OCI-LY7 (cell line): Measurements from ENCODE around the gene SRSF8. TPM values are rescaled to one million over a fixed set of nuclear protein-coding genes. Genes with fewer than 3 reads are reported as not detected.

Experiments
- BruUV-seq: library from RNA; stranded (reverse); fragments of 400-500 nt; replicated peaks from 2 replicates; lab custom pipeline; 2021; lab: Mats Ljungman, UMichigan
- CTCF ChIA-PET: fragments of 300-600 bp; sonication (Branson Sonifier 250); formaldehyde crosslinking; loops from one replicate; lab custom pipeline; 2022; ENCODE audit warnings: antibody characterized with exemption; ENCODE audit not compliant: unreplicated experiment; lab: Charles Lee
- POLR2A ChIA-PET: fragments of 300-600 bp; sonication (Branson Sonifier 250); formaldehyde crosslinking; loops from one replicate; lab custom pipeline; 2022; ENCODE audit warnings: antibody characterized with exemption; lab: Charles Lee
- DNase-seq: peaks from one replicate; pipeline ENCODE4 v3.0.0-alpha.2; 2015; ENCODE audit warnings: low spot score
- H2AFZ ChIP-seq: fragments of 200-600 bp; sonication (generic), shearing (Covaris generic); 2 replicates; pipeline ENCODE4 v1.6.1; 2014; ENCODE audit warnings: mild to moderate bottlenecking, antibody characterized with exemption, low read length, moderate library complexity
- H3K27ac ChIP-seq: fragments of 200-600 bp; sonication (generic); 2 replicates; pipeline ENCODE4 v1.5.1; 2014; ENCODE audit warnings: mixed run types, low read depth, mild to moderate bottlenecking, moderate library complexity, low read length, inconsistent platforms; ENCODE audit not compliant: poor library complexity, severe bottlenecking
- H3K36me3 ChIP-seq: fragments of 200-600 bp; sonication (generic); 2 replicates; pipeline ENCODE4 v1.6.1; 2014; ENCODE audit warnings: mild to moderate bottlenecking, antibody characterized with exemption, low read length, moderate library complexity, mixed read lengths; ENCODE audit not compliant: insufficient read depth
- H3K4me1 ChIP-seq: fragments of 200-600 bp; sonication (generic); 2 replicates; pipeline ENCODE4 v1.5.1; 2014; ENCODE audit warnings: mild to moderate bottlenecking, low read length; ENCODE audit not compliant: insufficient read depth, poor library complexity, severe bottlenecking
- H3K4me2 ChIP-seq: fragments of 200-600 bp; sonication (generic); 2 replicates; pipeline ENCODE4 v1.6.1; 2014; ENCODE audit warnings: mild to moderate bottlenecking, low read length
- H3K4me3 ChIP-seq: fragments of 200-600 bp; sonication (generic); 2 replicates; pipeline ENCODE4 v1.5.1; 2014; ENCODE audit warnings: mild to moderate bottlenecking, low read depth, low read length; ENCODE audit not compliant: poor library complexity, severe bottlenecking
- H3K79me2 ChIP-seq: fragments of 200-600 bp; sonication (generic); 2 replicates; pipeline ENCODE4 v1.6.1; 2016; ENCODE audit warnings: low read depth, mild to moderate bottlenecking, low read length, moderate library complexity, mixed read lengths; ENCODE audit not compliant: insufficient read depth
- H3K9me2 ChIP-seq: fragments of 200-600 bp; sonication (generic); 2 replicates; pipeline ENCODE4 v1.6.1; 2016; ENCODE audit warnings: mild to moderate bottlenecking, low read length, mixed read lengths; ENCODE audit not compliant: insufficient read depth
- H3K9me3 ChIP-seq: fragments of 200-600 bp; sonication (generic); 2 replicates; pipeline ENCODE4 v1.6.1; 2014; ENCODE audit warnings: mild to moderate bottlenecking, mixed run types, low read length, mixed read lengths
- H4K20me1 ChIP-seq: fragments of 200-600 bp; sonication (generic); 2 replicates; pipeline ENCODE4 v1.6.1; 2014; ENCODE audit warnings: mild to moderate bottlenecking, antibody characterized with exemption, low read length, moderate library complexity, mixed read lengths; ENCODE audit not compliant: insufficient read depth
- EZH2phosphoT487 ChIP-seq: fragments of 200-600 bp; sonication (generic); IDR thresholded peaks from 2 replicates; pipeline ENCODE4 v1.6.1; 2018; ENCODE audit warnings: low read depth, borderline replicate concordance, mild to moderate bottlenecking, mixed run types, antibody characterized with exemption, low read length, moderate library complexity, mixed read lengths
- intact Hi-C: fragments of 100-400 bp; cut with micrococcal nuclease; formaldehyde crosslinking; loops from one replicate; pipeline ENCODE4 v1.10.0; 2022; ENCODE audit not compliant: unreplicated experiment
- total RNA-seq, 2 experiments: library from RNA; depleted of rRNA in 1 of 2; stranded (reverse); fragments of >200 nt in 1 of 2; shearing (Covaris generic) in 1 of 2; gene quantifications; 2 replicates each; pipeline ENCODE4 v1.2.3, GENCODE V29; 2014 to 2022
- TF ChIP-seq, protein P1 (sequence below): fragments of 200-600 bp; sonication (generic); conservative IDR thresholded peaks from 2 replicates; pipeline ENCODE4 v1.5.1; 2014; ENCODE audit warnings: mild to moderate bottlenecking, antibody characterized with exemption, low read length, moderate library complexity, mixed read lengths

The SRSF8 gene
- total RNA-seq, 2 experiments from 2014 or later = 13.1 to 42.1 TPM

DNA sequence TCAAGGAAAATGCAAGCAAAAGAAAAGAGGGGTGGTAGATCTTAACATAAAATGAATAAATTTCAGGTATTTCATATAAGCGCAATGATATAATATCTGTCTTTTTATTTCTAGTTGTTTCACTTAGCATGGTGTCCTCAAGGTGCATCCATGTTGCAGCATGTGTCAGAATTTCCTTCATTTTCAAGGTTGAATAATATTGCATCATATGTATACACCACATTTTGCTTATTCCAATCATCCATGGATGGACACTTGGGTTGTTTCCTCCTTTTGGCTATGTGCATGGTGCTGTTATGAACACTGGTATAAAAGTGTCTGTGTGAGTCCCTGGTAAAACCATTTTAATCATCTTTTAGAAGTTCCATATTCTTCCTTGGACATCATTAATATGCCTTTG, 24.5 kb upstream of the SRSF8 start:
- DNase-seq = no peak
- BruUV-seq = no TSS peak
- no peak overlapping the region for H3K27ac ChIP-seq
- H3K4me2 ChIP-seq = no peak overlapping the region
- no peak overlapping the region for H2AFZ ChIP-seq
- intact Hi-C loops = no loop called here
- no peaks in the 10 kb centered on the region for H4K20me1 ChIP-seq
- no peak for TF ChIP-seq EZH2phosphoT487
- TF ChIP-seq, protein P1, sequence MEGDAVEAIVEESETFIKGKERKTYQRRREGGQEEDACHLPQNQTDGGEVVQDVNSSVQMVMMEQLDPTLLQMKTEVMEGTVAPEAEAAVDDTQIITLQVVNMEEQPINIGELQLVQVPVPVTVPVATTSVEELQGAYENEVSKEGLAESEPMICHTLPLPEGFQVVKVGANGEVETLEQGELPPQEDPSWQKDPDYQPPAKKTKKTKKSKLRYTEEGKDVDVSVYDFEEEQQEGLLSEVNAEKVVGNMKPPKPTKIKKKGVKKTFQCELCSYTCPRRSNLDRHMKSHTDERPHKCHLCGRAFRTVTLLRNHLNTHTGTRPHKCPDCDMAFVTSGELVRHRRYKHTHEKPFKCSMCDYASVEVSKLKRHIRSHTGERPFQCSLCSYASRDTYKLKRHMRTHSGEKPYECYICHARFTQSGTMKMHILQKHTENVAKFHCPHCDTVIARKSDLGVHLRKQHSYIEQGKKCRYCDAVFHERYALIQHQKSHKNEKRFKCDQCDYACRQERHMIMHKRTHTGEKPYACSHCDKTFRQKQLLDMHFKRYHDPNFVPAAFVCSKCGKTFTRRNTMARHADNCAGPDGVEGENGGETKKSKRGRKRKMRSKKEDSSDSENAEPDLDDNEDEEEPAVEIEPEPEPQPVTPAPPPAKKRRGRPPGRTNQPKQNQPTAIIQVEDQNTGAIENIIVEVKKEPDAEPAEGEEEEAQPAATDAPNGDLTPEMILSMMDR = no peak
- no peaks in the 10 kb centered on the region for H3K79me2 ChIP-seq
- H3K4me1 ChIP-seq = no peaks in the 10 kb centered on the region
- no peak overlapping the region for H3K4me3 ChIP-seq
- H3K9me3 ChIP-seq = no peaks in the 10 kb centered on the region
- no peaks in the 10 kb centered on the region for H3K36me3 ChIP-seq
- ChIA-PET POLR2A (no interaction called here), CTCF (no interaction called here)
- H3K9me2 ChIP-seq = no peaks in the 10 kb centered on the region

DNA sequence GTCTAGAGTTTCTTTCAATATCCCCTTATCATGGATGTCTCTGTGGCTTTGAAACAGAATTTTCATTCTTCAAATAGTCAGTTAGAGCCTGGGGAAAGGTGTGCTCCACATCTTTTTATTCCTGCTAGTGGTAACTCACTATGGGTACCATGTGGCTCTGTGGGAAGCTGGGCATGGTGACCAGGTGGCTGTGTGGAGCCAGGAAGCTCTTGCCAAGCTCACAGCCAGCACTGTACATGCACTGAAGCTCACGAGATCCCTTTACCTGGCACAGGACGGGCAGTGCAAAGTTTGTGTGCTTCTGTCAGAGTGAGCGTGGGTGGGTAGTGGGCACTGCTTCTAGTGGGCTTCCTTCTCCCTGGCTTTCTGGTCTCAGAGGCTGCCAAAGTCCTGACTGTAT, 23.8 kb upstream of the SRSF8 start:
- ChIA-PET POLR2A (interaction anchor here (0.6 kb wide), 1 partner anchor 58 kb away, joined by 3 read pairs; no protein-coding TSS in a partner anchor), CTCF (interaction anchor here (0.6 kb wide), 1 partner anchor 111 kb away, joined by 5 read pairs; no protein-coding TSS in a partner anchor)
- H3K4me2 ChIP-seq = no peak overlapping the region
- no peak for DNase-seq
- no peaks in the 10 kb centered on the region for H3K36me3 ChIP-seq
- no peaks in the 10 kb centered on the region for H3K4me1 ChIP-seq
- no peaks in the 10 kb centered on the region for H4K20me1 ChIP-seq
- H3K79me2 ChIP-seq = no peaks in the 10 kb centered on the region
- no peaks in the 10 kb centered on the region for H3K9me3 ChIP-seq
- H3K4me3 ChIP-seq = no peak overlapping the region
- intact Hi-C loops = no loop called here
- TF ChIP-seq, protein P1 = no peak
- no peak for TF ChIP-seq EZH2phosphoT487
- H3K9me2 ChIP-seq = no peaks in the 10 kb centered on the region
- no peak overlapping the region for H2AFZ ChIP-seq
- H3K27ac ChIP-seq = no peak overlapping the region
- no TSS peak for BruUV-seq

DNA sequence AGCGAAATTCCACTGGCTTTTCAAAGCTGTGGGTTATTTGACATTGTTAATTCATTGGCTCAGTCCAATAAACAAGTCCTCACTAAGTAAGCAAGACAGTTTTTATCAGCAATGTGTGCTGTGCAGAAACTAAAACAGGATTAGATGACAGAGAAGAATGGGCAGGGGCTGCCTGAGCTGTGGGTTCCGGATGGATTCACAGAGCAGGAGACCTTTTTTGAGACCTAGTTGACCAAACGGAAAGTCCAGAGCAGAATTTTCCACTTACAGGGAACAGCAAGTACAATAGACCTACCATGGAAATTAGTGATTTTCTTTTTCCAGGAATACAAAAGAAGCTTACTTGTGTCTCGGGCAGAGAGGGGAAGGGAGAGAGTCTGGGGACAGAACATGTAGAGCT, 22.7 kb upstream of the SRSF8 start:
- no peaks in the 10 kb centered on the region for H3K79me2 ChIP-seq

More for the DNA sequence above, 22.7 kb upstream of the SRSF8 start:
- Histone ChIP-seq H3K4me3 (no peak overlapping the region), H3K4me1 (no peaks in the 10 kb centered on the region), H3K9me3 (no peaks in the 10 kb centered on the region), H2AFZ (no peak overlapping the region), H3K27ac (no peak overlapping the region), H3K4me2 (no peak overlapping the region), H3K36me3 (no peaks in the 10 kb centered on the region), H4K20me1 (no peaks in the 10 kb centered on the region), H3K9me2 (no peaks in the 10 kb centered on the region)
- ChIA-PET CTCF (no interaction called here), POLR2A (interaction anchor here (0.6 kb wide), 1 partner anchor 373 kb away, joined by 4 read pairs; no protein-coding TSS in a partner anchor)
- intact Hi-C loops = no loop called here
- TF ChIP-seq EZH2phosphoT487 = no peak
- TF ChIP-seq, protein P1 = no peak
- no peak for DNase-seq
- no TSS peak for BruUV-seq
